ENCODE measurements around the gene FAM107B. TPM values are rescaled to one million over a fixed set of nuclear protein-coding genes. Genes with fewer than 3 reads are reported as not detected.

FAM107B gene
- total RNA-seq, 1 donor, result 22.7 TPM

- peak; percentile 11 for TF ChIP-seq CTCF (IDR thresholded peaks at IDR 0.05; ENCODE audit: insufficient read depth, low read length)
- peak; percentile 51 for DNase-seq (ENCODE audit: low read depth)
- no peak overlapping the region for H3K4me3 ChIP-seq (ENCODE audit: low read depth, low read length)
These were observed 214.4 kb downstream of the FAM107B start for GRCh38 chr10:14560274-14560673.

- H3K4me3 ChIP-seq (ENCODE audit: low read depth, low read length), result no peak overlapping the region
- no peak for DNase-seq (ENCODE audit: low read depth)
- TF ChIP-seq CTCF (IDR thresholded peaks at IDR 0.05; ENCODE audit: insufficient read depth, low read length), result no peak
These were observed 216.7 kb downstream of the FAM107B start for GRCh38 chr10:14558025-14558424.

GRCh38 chr10:14557567-14557966, 217.1 kb downstream of the FAM107B start:
- no peak overlapping the region for H3K4me3 ChIP-seq (ENCODE audit: low read depth, low read length)
- TF ChIP-seq CTCF (IDR thresholded peaks at IDR 0.05; ENCODE audit: insufficient read depth, low read length), result no peak
- no peak for DNase-seq (ENCODE audit: low read depth)

GRCh38 chr10:14556285-14556956, 218.3 kb downstream of the FAM107B start:
- peak; percentile 42 for DNase-seq (ENCODE audit: low read depth)
- no peak overlapping the region for H3K4me3 ChIP-seq (ENCODE audit: low read depth, low read length)
- TF ChIP-seq CTCF (IDR thresholded peaks at IDR 0.05; ENCODE audit: insufficient read depth, low read length), result peak; percentile 11

GRCh38 chr10:14555807-14556206, 218.9 kb downstream of the FAM107B start:
- no peak for TF ChIP-seq CTCF (IDR thresholded peaks at IDR 0.05; ENCODE audit: insufficient read depth, low read length)
- no peak for DNase-seq (ENCODE audit: low read depth)
- no peak overlapping the region for H3K4me3 ChIP-seq (ENCODE audit: low read depth, low read length)

- DNase-seq (ENCODE audit: low read depth), result no peak
- H3K4me3 ChIP-seq (ENCODE audit: low read depth, low read length), result no peak overlapping the region
- no peak for TF ChIP-seq CTCF (IDR thresholded peaks at IDR 0.05; ENCODE audit: insufficient read depth, low read length)
These were observed 220.0 kb downstream of the FAM107B start for GRCh38 chr10:14554491-14555205.
